Measurements from ENCODE around the gene RPTOR.
A peak's percentile ranks its signal among the peaks of the same experiment; 100 is the strongest.

Gene RPTOR

DNA sequence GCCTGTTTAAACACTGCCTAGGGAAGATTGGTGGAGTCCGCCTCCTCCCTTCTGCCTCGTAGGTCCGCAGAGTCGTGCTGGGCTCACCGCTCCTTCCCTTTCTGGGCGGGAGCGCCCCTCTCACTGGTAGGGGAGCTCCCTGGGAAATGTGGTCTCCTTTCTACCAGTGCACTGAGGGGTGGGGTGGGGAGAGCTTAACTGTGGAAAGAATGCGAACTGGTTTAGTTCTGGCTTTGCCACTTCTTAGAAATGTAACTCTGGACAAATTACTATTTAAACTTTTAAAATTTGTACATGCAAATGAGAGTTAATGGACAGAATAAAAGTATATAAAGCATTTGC is 105.7 kb downstream of the RPTOR start:
- Histone ChIP-seq H3K4me3 (ENCODE audit: low read length) (no peak overlapping the region), H3K4me1 (ENCODE audit: control insufficient read depth, insufficient read depth, low read length) (no peaks in the 10 kb centered on the region), H3K36me3 (ENCODE audit: control insufficient read depth, insufficient read depth, low read length) (no peaks in the 10 kb centered on the region), H3K27me3 (ENCODE audit: control insufficient read depth, insufficient read depth, low read length) (no peaks in the 10 kb centered on the region), H3K9ac (ENCODE audit: low read length) (no peak overlapping the region), H3K27ac (ENCODE audit: low read depth, low read length) (no peak overlapping the region)

DNA sequence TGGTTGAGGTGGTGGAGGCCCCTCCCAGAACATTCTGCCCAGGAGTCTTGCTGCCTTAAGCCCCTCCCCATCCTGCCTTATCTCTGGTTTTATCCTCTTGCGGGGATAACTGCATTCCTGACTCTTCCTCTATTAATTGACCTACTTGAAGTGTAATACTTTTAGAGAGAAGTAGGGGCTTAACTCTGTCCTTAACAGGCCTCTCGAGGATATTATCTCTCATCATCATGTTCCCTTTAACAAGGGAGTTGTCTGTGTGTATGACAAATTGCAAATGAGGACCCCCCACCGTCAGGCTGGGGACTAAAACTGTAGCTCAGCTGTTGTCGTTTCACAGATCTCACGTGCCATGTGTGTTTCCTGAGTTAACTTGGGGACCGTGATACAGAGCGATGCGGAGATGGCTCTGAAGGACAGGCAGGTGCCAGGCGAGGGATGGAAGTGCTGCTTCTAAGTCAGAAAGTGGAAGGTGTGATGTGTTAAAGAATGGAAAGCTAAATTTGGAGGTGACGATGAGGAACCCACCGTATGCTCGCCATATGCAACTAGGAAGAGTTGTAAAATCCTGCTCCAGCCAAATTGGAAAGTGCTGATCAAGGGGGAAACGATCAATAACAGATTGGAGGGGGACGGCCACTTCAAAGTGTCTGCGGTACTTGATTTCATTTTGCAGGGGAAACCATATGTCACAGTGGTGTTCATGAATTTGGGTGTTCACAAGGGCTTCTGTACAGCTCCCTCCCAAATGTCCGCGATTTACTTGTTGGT is 106.3 kb downstream of the RPTOR start:
- no peak overlapping the region for H3K9ac ChIP-seq (ENCODE audit: low read length)
- H3K4me1 ChIP-seq (ENCODE audit: control insufficient read depth, insufficient read depth, low read length), result no peaks in the 10 kb centered on the region
- H3K4me3 ChIP-seq (ENCODE audit: low read length), result no peak overlapping the region
- no peaks in the 10 kb centered on the region for H3K27me3 ChIP-seq (ENCODE audit: control insufficient read depth, insufficient read depth, low read length)
- H3K27ac ChIP-seq (ENCODE audit: low read depth, low read length), result no peak overlapping the region
- H3K36me3 ChIP-seq (ENCODE audit: control insufficient read depth, insufficient read depth, low read length), result no peaks in the 10 kb centered on the region

DNA sequence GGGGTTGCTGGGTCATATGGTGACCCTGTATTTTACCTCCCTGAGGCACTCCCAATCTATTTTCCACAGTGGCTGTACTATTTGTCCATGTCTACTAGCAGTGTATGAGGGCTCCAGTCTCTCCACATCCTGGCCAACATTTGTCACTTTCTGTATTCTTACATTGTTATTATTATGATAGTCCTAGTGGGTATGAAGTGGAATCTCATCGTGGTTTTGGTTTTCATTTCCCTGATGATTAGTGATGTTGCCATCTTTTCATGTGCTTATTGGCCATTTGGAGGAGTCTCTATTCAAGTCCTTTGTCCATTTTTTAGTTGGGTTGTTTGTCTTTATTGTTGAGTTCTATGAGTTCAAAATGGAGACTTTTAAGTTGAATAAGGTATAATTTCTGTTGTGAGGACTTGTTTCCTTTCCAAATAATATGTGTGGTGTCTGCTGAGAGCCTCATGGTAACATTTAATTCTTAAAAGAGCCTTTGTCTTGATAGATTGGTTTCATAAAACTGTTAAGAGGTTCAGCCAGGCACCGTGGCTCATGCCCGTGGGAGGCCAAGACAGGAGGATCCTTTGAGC is 108.2 kb downstream of the RPTOR start:
- no peak overlapping the region for H3K27ac ChIP-seq (ENCODE audit: low read depth, low read length)
- H3K36me3 ChIP-seq (ENCODE audit: control insufficient read depth, insufficient read depth, low read length), result no peaks in the 10 kb centered on the region
- H3K4me3 ChIP-seq (ENCODE audit: low read length), result no peak overlapping the region
- H3K4me1 ChIP-seq (ENCODE audit: control insufficient read depth, insufficient read depth, low read length), result no peaks in the 10 kb centered on the region
- no peaks in the 10 kb centered on the region for H3K27me3 ChIP-seq (ENCODE audit: control insufficient read depth, insufficient read depth, low read length)
- H3K9ac ChIP-seq (ENCODE audit: low read length), result no peak overlapping the region

DNA sequence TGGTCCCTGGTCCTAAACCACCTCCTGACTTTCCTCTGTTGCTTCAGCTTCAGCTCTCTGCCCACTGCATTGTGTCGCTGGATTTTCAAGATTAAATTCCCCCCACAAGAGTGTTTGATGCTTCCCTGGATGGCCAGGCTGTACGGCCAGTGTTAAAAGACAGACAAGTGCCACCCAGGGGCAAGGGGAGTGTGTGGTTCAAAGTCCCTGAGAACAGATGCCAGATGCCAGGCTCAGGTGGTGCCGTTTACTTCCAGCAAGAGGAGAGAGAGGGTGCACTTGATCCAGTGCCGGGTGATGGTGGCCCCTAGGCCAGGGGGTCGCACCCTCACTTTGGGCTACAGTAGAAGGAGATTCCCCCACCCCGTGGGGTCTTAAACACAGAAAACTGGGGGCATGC is 109.2 kb downstream of the RPTOR start:
- no peaks in the 10 kb centered on the region for H3K4me1 ChIP-seq (ENCODE audit: control insufficient read depth, insufficient read depth, low read length)

DNA sequence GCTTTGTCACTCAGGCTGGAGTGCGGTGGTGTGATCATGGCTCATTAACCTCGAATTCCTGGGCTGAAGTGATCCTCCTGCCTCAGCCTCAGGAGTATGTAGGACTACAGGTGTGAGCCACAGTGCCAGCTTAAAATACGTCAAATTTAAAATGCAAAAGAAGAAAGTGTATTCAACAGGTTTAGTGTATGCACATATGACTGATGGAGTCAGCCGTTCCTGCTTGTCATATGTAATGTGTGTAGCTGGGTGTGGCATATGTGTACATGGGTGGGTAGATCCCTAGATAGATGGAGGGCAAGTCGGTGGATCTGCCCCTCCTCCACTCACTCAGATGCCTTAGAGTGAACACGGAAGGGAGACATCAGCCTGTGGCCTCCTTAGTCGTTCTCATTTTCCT is 111.0 kb downstream of the RPTOR start:
- no peaks in the 10 kb centered on the region for H3K27me3 ChIP-seq (ENCODE audit: control insufficient read depth, insufficient read depth, low read length)
- H3K27ac ChIP-seq (ENCODE audit: low read depth, low read length), result no peak overlapping the region
- H3K4me1 ChIP-seq (ENCODE audit: control insufficient read depth, insufficient read depth, low read length), result no peaks in the 10 kb centered on the region
- H3K9ac ChIP-seq (ENCODE audit: low read length), result no peak overlapping the region
- H3K36me3 ChIP-seq (ENCODE audit: control insufficient read depth, insufficient read depth, low read length), result no peaks in the 10 kb centered on the region
- no peak overlapping the region for H3K4me3 ChIP-seq (ENCODE audit: low read length)

More for the DNA sequence above, 109.2 kb downstream of the RPTOR start:
- H3K4me3 ChIP-seq (ENCODE audit: low read length), result no peak overlapping the region
- no peak overlapping the region for H3K27ac ChIP-seq (ENCODE audit: low read depth, low read length)
- no peaks in the 10 kb centered on the region for H3K36me3 ChIP-seq (ENCODE audit: control insufficient read depth, insufficient read depth, low read length)
- H3K27me3 ChIP-seq (ENCODE audit: control insufficient read depth, insufficient read depth, low read length), result no peaks in the 10 kb centered on the region
- no peak overlapping the region for H3K9ac ChIP-seq (ENCODE audit: low read length)

DNA sequence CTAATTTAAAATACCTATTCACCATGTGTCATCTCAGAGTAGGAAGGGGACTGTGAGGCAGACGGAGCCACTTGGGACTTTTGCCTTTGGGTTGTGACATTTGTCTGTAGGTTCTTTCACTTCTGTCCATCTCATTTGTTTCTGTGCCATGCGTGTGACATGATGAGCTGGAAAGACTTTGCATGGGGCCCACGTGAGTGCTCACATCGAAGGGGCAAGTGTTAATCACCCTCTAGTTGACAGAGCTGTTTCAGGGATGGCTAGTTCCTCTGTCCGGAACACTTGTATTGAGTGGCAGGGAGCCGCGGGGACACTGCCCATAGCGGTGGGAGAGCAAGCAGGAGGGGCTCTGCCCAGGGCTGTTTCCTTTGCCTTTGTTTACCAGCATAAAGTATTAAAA is 112.0 kb downstream of the RPTOR start:
- no peaks in the 10 kb centered on the region for H3K36me3 ChIP-seq (ENCODE audit: control insufficient read depth, insufficient read depth, low read length)
- H3K4me1 ChIP-seq (ENCODE audit: control insufficient read depth, insufficient read depth, low read length), result no peaks in the 10 kb centered on the region
- no peak overlapping the region for H3K4me3 ChIP-seq (ENCODE audit: low read length)
- H3K9ac ChIP-seq (ENCODE audit: low read length), result no peak overlapping the region
- no peaks in the 10 kb centered on the region for H3K27me3 ChIP-seq (ENCODE audit: control insufficient read depth, insufficient read depth, low read length)
- no peak overlapping the region for H3K27ac ChIP-seq (ENCODE audit: low read depth, low read length)

DNA sequence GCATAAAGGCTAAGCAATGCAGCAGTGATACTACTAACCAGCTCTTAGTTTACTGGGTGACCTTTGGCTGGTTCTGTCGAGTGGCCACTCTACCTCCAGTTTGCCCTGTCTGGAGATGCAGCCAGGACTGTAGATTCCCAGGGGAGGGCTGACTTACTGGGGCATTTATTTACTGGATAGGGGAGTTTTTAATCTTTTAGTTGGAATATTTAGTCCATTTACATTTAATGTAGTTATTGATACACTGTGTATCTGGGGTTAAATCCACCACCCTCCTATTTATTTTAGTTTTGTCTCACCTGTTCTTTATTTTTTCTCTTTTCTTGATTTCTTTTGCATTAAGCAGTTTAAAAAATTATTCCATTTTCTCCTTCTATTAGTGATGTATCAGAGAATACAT is 112.9 kb downstream of the RPTOR start:
- no peak overlapping the region for H3K27ac ChIP-seq (ENCODE audit: low read depth, low read length)
- no peaks in the 10 kb centered on the region for H3K27me3 ChIP-seq (ENCODE audit: control insufficient read depth, insufficient read depth, low read length)
- no peak overlapping the region for H3K9ac ChIP-seq (ENCODE audit: low read length)
- no peaks in the 10 kb centered on the region for H3K36me3 ChIP-seq (ENCODE audit: control insufficient read depth, insufficient read depth, low read length)
- no peak overlapping the region for H3K4me3 ChIP-seq (ENCODE audit: low read length)
- no peaks in the 10 kb centered on the region for H3K4me1 ChIP-seq (ENCODE audit: control insufficient read depth, insufficient read depth, low read length)

DNA sequence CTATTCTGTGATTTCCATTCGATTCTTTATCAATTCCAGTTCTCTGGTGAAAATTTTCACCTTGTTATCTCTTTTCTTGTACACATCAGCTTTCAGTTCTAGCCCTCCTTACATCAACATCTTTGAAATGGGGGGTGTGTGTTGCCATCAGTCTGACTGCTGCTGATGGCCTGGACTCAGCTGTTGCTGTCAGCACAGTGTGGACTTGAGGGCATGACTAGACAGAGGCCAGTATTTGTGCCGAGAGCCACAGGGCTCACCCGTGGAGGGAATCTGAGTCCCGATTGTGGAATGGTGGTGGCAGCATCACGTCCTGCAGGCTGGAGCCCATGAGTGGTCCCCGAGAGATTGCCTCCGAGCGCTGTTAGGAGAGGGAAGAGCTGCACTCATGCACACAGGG is 114.2 kb downstream of the RPTOR start:
- no peak overlapping the region for H3K4me3 ChIP-seq (ENCODE audit: low read length)
- peaks cover 6% of the 10 kb centered on the region for H3K4me1 ChIP-seq (ENCODE audit: control insufficient read depth, insufficient read depth, low read length)
- no peak overlapping the region for H3K27ac ChIP-seq (ENCODE audit: low read depth, low read length)
- H3K27me3 ChIP-seq (ENCODE audit: control insufficient read depth, insufficient read depth, low read length), result no peaks in the 10 kb centered on the region
- no peak overlapping the region for H3K9ac ChIP-seq (ENCODE audit: low read length)
- no peaks in the 10 kb centered on the region for H3K36me3 ChIP-seq (ENCODE audit: control insufficient read depth, insufficient read depth, low read length)

DNA sequence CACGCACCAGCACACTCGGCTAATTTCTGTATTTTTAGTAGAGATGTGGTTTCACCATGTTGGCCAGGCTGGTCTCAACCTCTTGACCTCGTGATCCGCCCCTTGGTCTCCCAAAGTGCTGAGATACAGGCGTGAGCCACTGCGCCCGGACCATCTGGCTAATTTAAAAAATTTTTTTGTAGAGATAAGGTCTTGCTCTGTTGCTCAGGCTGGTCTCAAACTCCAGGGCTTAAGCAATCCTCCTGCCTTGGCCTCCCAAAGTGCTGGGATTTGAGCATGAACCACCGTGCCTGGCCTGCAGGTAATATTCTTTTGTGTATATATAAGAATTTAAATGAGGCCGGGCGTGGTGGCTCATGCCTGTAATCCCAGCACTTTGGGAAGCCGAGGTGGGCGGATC is 115.0 kb downstream of the RPTOR start:
- Histone ChIP-seq H3K4me3 (ENCODE audit: low read length) (no peak overlapping the region), H3K27ac (ENCODE audit: low read depth, low read length) (no peak overlapping the region), H3K36me3 (ENCODE audit: control insufficient read depth, insufficient read depth, low read length) (no peaks in the 10 kb centered on the region), H3K27me3 (ENCODE audit: control insufficient read depth, insufficient read depth, low read length) (no peaks in the 10 kb centered on the region), H3K4me1 (ENCODE audit: control insufficient read depth, insufficient read depth, low read length) (peaks cover 11% of the 10 kb centered on the region), H3K9ac (ENCODE audit: low read length) (no peak overlapping the region)

DNA sequence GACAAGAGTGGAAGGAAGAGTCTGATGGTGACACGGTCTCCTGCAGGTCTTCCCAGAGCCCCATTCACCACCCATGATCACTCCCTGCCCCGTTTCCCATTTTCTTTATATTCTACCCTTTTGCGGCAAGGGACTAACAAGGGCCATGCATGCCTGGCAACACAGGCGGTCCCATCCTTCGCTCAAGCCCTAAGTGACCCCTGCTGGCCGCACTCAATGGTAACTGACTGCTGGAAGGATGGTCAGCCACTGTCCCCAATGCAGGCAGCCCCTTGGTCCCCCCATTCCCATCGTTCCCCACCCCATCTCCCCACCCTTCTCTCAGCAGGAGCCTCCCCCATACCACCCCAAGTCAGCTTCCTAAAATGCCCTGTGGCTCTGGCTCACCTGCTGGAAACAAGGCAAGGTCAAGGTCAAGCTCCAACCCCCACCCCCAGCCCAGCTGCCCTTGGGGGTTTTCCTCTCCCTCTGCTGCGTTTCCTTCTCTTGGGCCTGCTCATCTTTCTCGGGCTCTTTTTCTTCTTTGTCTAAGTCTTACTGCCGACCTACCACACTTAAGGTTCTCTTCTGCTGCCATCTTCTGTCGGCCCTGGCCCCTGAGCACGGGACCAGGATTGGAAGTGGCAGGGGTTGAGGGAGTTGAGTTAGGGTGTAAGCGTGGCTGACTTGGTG is 116.0 kb downstream of the RPTOR start:
- no peak overlapping the region for H3K4me3 ChIP-seq (ENCODE audit: low read length)
- H3K27me3 ChIP-seq (ENCODE audit: control insufficient read depth, insufficient read depth, low read length), result no peaks in the 10 kb centered on the region
- no peaks in the 10 kb centered on the region for H3K36me3 ChIP-seq (ENCODE audit: control insufficient read depth, insufficient read depth, low read length)
- no peak overlapping the region for H3K27ac ChIP-seq (ENCODE audit: low read depth, low read length)
- H3K4me1 ChIP-seq (ENCODE audit: control insufficient read depth, insufficient read depth, low read length), result peaks cover 15% of the 10 kb centered on the region
- no peak overlapping the region for H3K9ac ChIP-seq (ENCODE audit: low read length)

DNA sequence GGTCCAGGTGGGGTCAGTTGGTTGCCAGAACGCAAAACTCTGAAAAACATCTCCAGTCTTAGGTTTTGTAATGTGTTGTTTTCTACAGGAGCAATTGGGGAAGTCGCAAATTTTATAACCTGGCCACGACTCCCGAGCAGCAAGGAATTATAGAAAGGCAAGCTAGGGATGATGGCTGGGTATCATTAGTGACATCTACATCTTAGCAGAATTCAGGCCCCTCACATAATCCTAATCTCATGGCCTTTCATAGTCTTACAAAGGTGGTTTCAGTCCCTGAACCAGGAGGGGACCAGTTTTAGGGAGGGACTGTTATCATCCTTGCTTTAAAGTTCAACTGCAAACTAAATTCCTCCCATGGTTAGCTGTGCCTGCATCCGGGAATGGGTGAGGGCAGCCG is 117.9 kb downstream of the RPTOR start:
- H3K36me3 ChIP-seq (ENCODE audit: control insufficient read depth, insufficient read depth, low read length), result no peaks in the 10 kb centered on the region
- H3K27ac ChIP-seq (ENCODE audit: low read depth, low read length), result no peak overlapping the region
- H3K4me3 ChIP-seq (ENCODE audit: low read length), result no peak overlapping the region
- no peaks in the 10 kb centered on the region for H3K27me3 ChIP-seq (ENCODE audit: control insufficient read depth, insufficient read depth, low read length)
- peaks cover 15% of the 10 kb centered on the region for H3K4me1 ChIP-seq (ENCODE audit: control insufficient read depth, insufficient read depth, low read length)
- H3K9ac ChIP-seq (ENCODE audit: low read length), result no peak overlapping the region

DNA sequence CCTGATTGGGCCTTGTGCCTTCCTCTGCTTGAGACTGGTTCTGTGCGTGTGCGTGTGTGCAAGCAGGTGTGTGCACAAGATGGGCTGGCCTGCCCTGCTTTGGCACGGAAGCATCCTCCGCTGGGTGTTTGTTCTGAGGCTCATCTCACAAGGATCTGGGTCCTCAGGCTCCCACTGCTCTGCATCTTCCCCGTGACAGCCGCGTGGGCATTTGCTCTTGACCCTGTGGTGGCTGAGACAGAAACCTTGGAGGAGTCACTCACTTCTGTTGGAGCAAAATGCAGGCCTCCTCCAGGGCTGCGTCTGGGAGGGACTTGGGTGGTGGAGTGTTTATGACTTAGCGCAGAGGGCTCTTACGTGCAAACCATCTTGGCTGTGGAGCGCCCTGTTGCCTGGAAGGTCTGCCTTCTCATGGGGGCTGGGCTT is 119.2 kb downstream of the RPTOR start:
- Histone ChIP-seq H3K36me3 (ENCODE audit: control insufficient read depth, insufficient read depth, low read length) (no peaks in the 10 kb centered on the region), H3K27ac (ENCODE audit: low read depth, low read length) (peak overlapping the region; percentile 79), H3K4me3 (ENCODE audit: low read length) (peak overlapping the region; percentile 28), H3K9ac (ENCODE audit: low read length) (no peak overlapping the region), H3K4me1 (ENCODE audit: control insufficient read depth, insufficient read depth, low read length) (peaks cover 15% of the 10 kb centered on the region), H3K27me3 (ENCODE audit: control insufficient read depth, insufficient read depth, low read length) (no peaks in the 10 kb centered on the region)

Measured in rectal smooth muscle tissue (tissue), 1 donor.